GM18498 (cell line): Measurements from ENCODE around the gene TUBGCP6.
A peak's percentile ranks its signal among the peaks of the same experiment; 100 is the strongest.

Experiments used
- ATAC-seq: cut with Tn5 transposase; IDR thresholded peaks from one replicate; pipeline ENCODE4 v1.9.1; 2021; ENCODE audit warnings: mild to moderate bottlenecking, moderate library complexity; ENCODE audit not compliant: unreplicated experiment

TUBGCP6 gene

GRCh38 chr22:50244420-50245213, at the start of gene TUBGCP6:
Gene TUBGCP6 (minus strand): TSS chr22:50245023. CDS start chr22:50244459, 564 bp downstream.
- peak; percentile 73 for ATAC-seq

- no peak for ATAC-seq
Observed at GRCh38 chr22:50294319-50294656, 49.5 kb upstream of the TUBGCP6 start.

GRCh38 chr22:50293441-50294318, 48.9 kb upstream of the TUBGCP6 start:
- no peak for ATAC-seq

GRCh38 chr22:50292643-50293440, 48.0 kb upstream of the TUBGCP6 start:
- ATAC-seq = no peak

- ATAC-seq = no peak
Observed at GRCh38 chr22:50289942-50290630, 45.3 kb upstream of the TUBGCP6 start.

- no peak for ATAC-seq
Observed at GRCh38 chr22:50289151-50289941, 44.5 kb upstream of the TUBGCP6 start.

- no peak for ATAC-seq
Observed at GRCh38 chr22:50287731-50288130, 42.9 kb upstream of the TUBGCP6 start.

GRCh38 chr22:50286701-50287318, 42.0 kb upstream of the TUBGCP6 start:
- ATAC-seq = no peak

GRCh38 chr22:50286275-50286674, 41.5 kb upstream of the TUBGCP6 start:
- no peak for ATAC-seq

- ATAC-seq = no peak
Observed at GRCh38 chr22:50285568-50286229, 40.9 kb upstream of the TUBGCP6 start.

- ATAC-seq = no peak
Observed at GRCh38 chr22:50284479-50284878, 39.7 kb upstream of the TUBGCP6 start.

- no peak for ATAC-seq
Observed at GRCh38 chr22:50283821-50284220, 39.0 kb upstream of the TUBGCP6 start.

GRCh38 chr22:50282361-50283155, 37.7 kb upstream of the TUBGCP6 start:
- no peak for ATAC-seq

GRCh38 chr22:50281957-50282356, 37.1 kb upstream of the TUBGCP6 start:
- ATAC-seq = no peak

- ATAC-seq = no peak
Observed at GRCh38 chr22:50281384-50281760, 36.5 kb upstream of the TUBGCP6 start.

GRCh38 chr22:50280708-50281383, 36.0 kb upstream of the TUBGCP6 start:
- ATAC-seq = no peak

GRCh38 chr22:50280022-50280707, 35.3 kb upstream of the TUBGCP6 start:
- ATAC-seq = no peak
